Breast epithelium (tissue), 3 donors: Measurements from ENCODE around the gene ABCC2.

ENCODE experiments used
- CTCF ChIP-seq, 3 donors: fragments of 450-650 bp; IDR thresholded peaks; one replicate each; pipeline ENCODE4 v1.5.1; 2016 to 2017; ENCODE audit warnings: antibody characterized with exemption in 3 of 3, mild to moderate bottlenecking in 3 of 3, moderate library complexity in 3 of 3
- POLR2A ChIP-seq: fragments of 450-650 bp; IDR thresholded peaks from one replicate; pipeline ENCODE4 v1.6.1; 2016; ENCODE audit warnings: antibody characterized with exemption, mild to moderate bottlenecking, moderate library complexity
- POLR2AphosphoS5 ChIP-seq, 3 donors: sonication (generic); formaldehyde crosslinking; IDR thresholded peaks; one replicate each; pipeline ENCODE4 v1.6.1; 2017; ENCODE audit warnings: antibody characterized with exemption in 3 of 3

- TF ChIP-seq CTCF (IDR thresholded peaks at IDR 0.05) (no peak), POLR2A (no peak), POLR2AphosphoS5 (IDR thresholded peaks at IDR 0.05) (no peak)
Observed at GRCh38 chr10:99860466-99860865, 78.0 kb downstream of the ABCC2 start.
